HL-60 (cell line): Measurements from ENCODE around the gene PCDHGA1.

Experiments
- DNase-seq, 2 experiments: peaks; one replicate each; pipeline ENCODE4 v3.0.0-alpha.2; 2010 to 2020; ENCODE audit warnings: low read depth in 1 of 2, low spot score in 1 of 2
- H3K27ac ChIP-seq: fragments of 250-450 bp; sonication (Bioruptor Pico); replicated peaks from 2 replicates; pipeline ENCODE4 v1.5.1; 2020; ENCODE audit warnings: mild to moderate bottlenecking, moderate library complexity
- H3K27me3 ChIP-seq: fragments of 250-450 bp; sonication (Bioruptor Pico); 2 replicates; pipeline ENCODE4 v1.5.1; 2021; ENCODE audit warnings: mild to moderate bottlenecking, moderate library complexity; ENCODE audit not compliant: insufficient read depth, poor library complexity, severe bottlenecking
- H3K4me3 ChIP-seq: replicated peaks from 2 replicates; pipeline ENCODE4 v1.5.1; 2011; ENCODE audit warnings: mild to moderate bottlenecking, control low read depth, low read length; ENCODE audit not compliant: insufficient read depth
- CTCF ChIP-seq: IDR thresholded peaks from one replicate; pipeline ENCODE4 v1.5.1; 2011; ENCODE audit warnings: low read length, control low read depth, inconsistent platforms; ENCODE audit not compliant: insufficient read depth
- GABPA ChIP-seq: IDR thresholded peaks from 2 replicates; pipeline ENCODE4 v1.6.1; 2012; ENCODE audit warnings: low read depth
- POLR2AphosphoS5 ChIP-seq: IDR thresholded peaks from 2 replicates; pipeline ENCODE4 v1.6.1; 2012; ENCODE audit warnings: low read depth
- REST ChIP-seq: IDR thresholded peaks from 2 replicates; pipeline ENCODE4 v1.6.1; 2012; ENCODE audit warnings: low read depth; ENCODE audit not compliant: insufficient replicate concordance
- SPI1 ChIP-seq: IDR thresholded peaks from 2 replicates; pipeline ENCODE4 v1.6.1; 2012; ENCODE audit warnings: low read depth, mild to moderate bottlenecking, borderline replicate concordance

The PCDHGA1 gene

GRCh38 chr5:141490271-141490670 lies 160.0 kb downstream of the PCDHGA1 start:
- Histone ChIP-seq H3K27ac (no peak overlapping the region), H3K4me3 (no peak overlapping the region), H3K27me3 (peaks cover 48% of the 10 kb centered on the region)
- no peak for DNase-seq
- TF ChIP-seq SPI1 (no peak), POLR2AphosphoS5 (no peak), GABPA (no peak), REST (no peak), CTCF (no peak)

- TF ChIP-seq POLR2AphosphoS5 (no peak), SPI1 (no peak), GABPA (no peak), REST (no peak), CTCF (no peak)
- no peak for DNase-seq
- Histone ChIP-seq H3K27ac (no peak overlapping the region), H3K27me3 (peaks cover 43% of the 10 kb centered on the region), H3K4me3 (no peak overlapping the region)
Measured at GRCh38 chr5:141490771-141491170, 160.5 kb downstream of the PCDHGA1 start.

- DNase-seq: no peak
- Histone ChIP-seq H3K27ac (no peak overlapping the region), H3K4me3 (no peak overlapping the region), H3K27me3 (peaks cover 42% of the 10 kb centered on the region)
- TF ChIP-seq SPI1 (no peak), CTCF (no peak), POLR2AphosphoS5 (no peak), GABPA (no peak), REST (no peak)
Measured at GRCh38 chr5:141491323-141492167, 161.2 kb downstream of the PCDHGA1 start.
